HG03469 (cell line): ENCODE data around the gene CTSW.

Source experiments
- ATAC-seq: cut with Tn5 transposase; IDR thresholded peaks from one replicate; pipeline ENCODE4 v1.9.1; 2021; ENCODE audit warnings: mild to moderate bottlenecking, moderate library complexity, moderate number of reproducible peaks; ENCODE audit not compliant: unreplicated experiment

CTSW gene

GRCh38 chr11:65855927-65856363, 23.7 kb upstream of the CTSW start:
- ATAC-seq, result no peak

- ATAC-seq, result no peak
Observed at GRCh38 chr11:65856689-65857499, 22.7 kb upstream of the CTSW start.

- no peak for ATAC-seq
Observed at GRCh38 chr11:65857500-65857852, 22.2 kb upstream of the CTSW start.

- peak; percentile 34 for ATAC-seq
Observed at GRCh38 chr11:65857853-65858680, 21.6 kb upstream of the CTSW start, which contains the start of gene CFL1. Gene CFL1, minus strand, starts transcription at chr11:65858180. Its CDS starts 81 bp downstream, at chr11:65858099.

- no peak for ATAC-seq
Observed at GRCh38 chr11:65858681-65859087, 21.0 kb upstream of the CTSW start.

- ATAC-seq, result peak; percentile 37
Observed at GRCh38 chr11:65859095-65859811, 20.4 kb upstream of the CTSW start.

GRCh38 chr11:65859812-65860277, 19.8 kb upstream of the CTSW start:
- ATAC-seq, result no peak

GRCh38 chr11:65860278-65861164, 19.1 kb upstream of the CTSW start, which contains the start of gene MUS81:
Gene MUS81, plus strand, starts transcription at chr11:65860433. Its CDS starts 321 bp downstream, at chr11:65860754.
- ATAC-seq, result no peak

- no peak for ATAC-seq
Observed at GRCh38 chr11:65861165-65861505, 18.5 kb upstream of the CTSW start.

- no peak for ATAC-seq
Observed at GRCh38 chr11:65861533-65862183, 18.0 kb upstream of the CTSW start.

- no peak for ATAC-seq
Observed at GRCh38 chr11:65862191-65862735, 17.4 kb upstream of the CTSW start.

GRCh38 chr11:65862941-65863888, 16.4 kb upstream of the CTSW start:
- no peak for ATAC-seq

GRCh38 chr11:65863889-65864705, 15.5 kb upstream of the CTSW start:
- ATAC-seq, result no peak

- ATAC-seq, result no peak
Observed at GRCh38 chr11:65864706-65865471, 14.7 kb upstream of the CTSW start.

GRCh38 chr11:65865550-65866172, 14.0 kb upstream of the CTSW start:
- no peak for ATAC-seq
